NCI-H1092 treated with DMSO at 0.1 percent for 48 hours (cell line): ENCODE results near the gene TMEM235.
"Not testable (repeated sequence)": the region's sequence is repeated elsewhere in the genome, so short reads cannot be mapped to it uniquely, and the experiment has no call there.

Source experiments
- DNase-seq: peaks from one replicate; lab custom pipeline; 2025; lab: John Stamatoyannopoulos, UW

The TMEM235 gene

GRCh38 chr17:78238823-78239488 is 7.5 kb downstream of the TMEM235 start:
- DNase-seq = no peak

DNA sequence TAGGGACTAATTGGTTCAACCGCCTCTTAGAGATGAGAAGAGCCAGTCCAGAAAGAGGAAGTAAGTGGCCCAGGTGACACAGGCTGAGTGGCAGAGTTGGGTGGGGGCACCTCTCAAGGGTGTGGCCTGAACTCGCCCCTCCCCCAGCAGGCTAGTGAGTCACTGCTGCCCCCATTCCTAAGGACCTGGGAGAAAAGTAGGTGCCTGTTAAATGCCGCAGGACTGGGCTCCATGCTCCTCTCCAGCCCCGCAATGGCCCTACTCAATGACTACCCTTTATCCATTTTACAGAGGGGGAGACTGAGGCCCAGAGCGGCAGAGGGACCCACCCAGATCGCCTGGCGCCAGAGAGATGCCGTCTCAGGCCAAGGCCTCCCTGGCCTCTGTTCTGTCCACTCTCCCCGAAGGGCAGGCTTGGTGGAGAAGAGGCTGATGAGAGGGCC is 8.1 kb downstream of the TMEM235 start:
- no peak for DNase-seq

- no peak for DNase-seq
Measured at GRCh38 chr17:78240012-78240655, 8.7 kb downstream of the TMEM235 start.

- DNase-seq = no peak
Measured at GRCh38 chr17:78240839-78241238, 9.4 kb downstream of the TMEM235 start.

DNA sequence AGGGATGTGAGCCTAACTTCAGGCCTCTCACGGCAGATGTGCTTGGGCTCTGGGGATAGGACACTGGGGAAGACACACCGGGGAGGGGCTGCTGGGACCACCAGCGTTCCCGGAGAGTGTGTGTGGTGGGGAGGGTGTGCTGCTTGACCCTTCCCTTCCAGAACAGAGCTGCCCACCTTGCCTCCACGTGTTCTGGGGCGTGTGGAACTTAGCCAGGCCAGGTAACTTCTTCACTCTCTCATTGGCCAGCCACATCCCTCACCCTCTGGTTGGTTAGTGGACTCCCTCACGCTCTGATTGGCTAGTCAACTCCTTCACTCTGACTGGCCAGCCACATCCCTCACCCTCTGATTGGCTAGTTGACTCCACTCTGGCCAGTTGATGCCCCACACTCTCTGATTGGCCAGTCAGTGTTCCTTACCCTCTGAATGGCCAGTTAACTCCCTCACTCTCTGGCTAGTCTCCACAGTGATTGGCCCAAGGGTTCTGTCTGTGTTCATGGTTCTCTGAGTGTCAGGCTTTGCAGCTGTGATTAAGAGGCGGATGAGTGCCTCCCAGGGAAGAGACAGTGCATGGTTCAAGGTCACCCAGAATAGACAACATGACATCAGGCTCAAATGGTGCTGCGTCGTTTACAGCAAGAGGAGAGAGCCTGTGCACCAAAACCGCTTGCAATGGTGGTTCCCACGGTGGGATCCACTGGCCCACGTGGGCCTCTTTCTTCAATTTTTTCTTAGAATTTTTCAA is 10.0 kb downstream of the TMEM235 start:
- DNase-seq = no peak

- no peak for DNase-seq
Measured at GRCh38 chr17:78242024-78242742, 10.8 kb downstream of the TMEM235 start.

DNA sequence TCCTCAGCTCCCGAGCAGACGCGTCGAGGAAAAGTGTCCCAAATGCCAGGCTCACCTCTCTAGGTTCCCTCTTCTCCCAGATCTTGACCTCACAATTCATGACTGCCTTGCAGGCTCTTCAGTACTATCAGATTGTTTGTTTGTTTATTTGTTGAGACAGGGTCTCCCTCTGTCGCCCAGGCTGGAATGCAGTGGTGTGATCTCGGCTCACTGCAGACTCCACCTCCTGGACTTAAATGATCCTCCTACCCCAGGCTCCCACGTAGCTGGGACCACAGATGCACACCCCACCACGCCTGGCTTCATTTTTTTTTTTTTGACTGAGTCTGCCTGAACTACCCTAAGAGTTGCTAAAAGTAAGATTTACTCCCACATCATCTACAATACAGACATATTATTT is 15.9 kb downstream of the TMEM235 start:
- DNase-seq = no peak

DNA sequence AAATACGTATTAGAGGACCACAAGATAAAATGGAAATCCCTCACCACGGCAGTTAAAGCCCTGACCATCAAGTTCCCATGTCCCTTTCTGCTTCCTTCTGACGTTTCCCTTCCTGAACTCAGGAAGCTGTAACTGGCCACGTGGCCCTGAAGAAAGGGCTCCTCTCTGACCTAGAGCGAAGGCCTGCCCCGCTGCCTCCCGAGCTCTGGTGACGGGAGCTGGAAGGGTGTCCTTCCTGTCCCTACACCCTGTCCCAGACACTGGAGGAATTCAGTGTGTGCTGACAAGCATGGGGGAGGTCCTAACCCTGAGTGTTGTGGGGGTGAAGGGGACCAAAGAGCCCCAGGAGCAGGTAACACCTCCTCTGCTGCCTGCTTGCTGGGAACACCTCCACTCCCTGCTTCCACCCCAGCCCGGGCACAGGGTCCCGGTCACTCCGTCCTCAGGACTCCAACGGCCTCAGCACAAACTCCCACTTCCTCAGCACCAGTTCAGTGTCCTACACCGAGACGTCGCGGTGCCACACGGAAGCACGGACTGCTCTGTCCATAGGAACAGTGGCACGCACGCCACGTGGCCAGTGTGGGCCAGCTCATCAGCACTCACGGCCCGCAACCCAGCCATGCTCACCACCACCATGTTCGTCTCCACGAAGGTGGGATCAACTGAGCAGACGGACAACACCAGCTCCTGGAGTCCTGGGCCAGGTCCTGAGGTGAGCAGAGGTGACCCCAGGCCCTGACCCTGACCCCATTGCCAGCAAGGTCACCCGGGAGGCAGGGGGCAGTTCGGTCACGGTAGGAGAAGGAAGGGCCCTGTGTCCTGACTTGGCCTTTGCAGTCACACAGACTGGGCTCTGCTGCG is 16.9 kb downstream of the TMEM235 start:
- no peak for DNase-seq

GRCh38 chr17:78249074-78249817 is 17.8 kb downstream of the TMEM235 start:
- no peak for DNase-seq

DNA sequence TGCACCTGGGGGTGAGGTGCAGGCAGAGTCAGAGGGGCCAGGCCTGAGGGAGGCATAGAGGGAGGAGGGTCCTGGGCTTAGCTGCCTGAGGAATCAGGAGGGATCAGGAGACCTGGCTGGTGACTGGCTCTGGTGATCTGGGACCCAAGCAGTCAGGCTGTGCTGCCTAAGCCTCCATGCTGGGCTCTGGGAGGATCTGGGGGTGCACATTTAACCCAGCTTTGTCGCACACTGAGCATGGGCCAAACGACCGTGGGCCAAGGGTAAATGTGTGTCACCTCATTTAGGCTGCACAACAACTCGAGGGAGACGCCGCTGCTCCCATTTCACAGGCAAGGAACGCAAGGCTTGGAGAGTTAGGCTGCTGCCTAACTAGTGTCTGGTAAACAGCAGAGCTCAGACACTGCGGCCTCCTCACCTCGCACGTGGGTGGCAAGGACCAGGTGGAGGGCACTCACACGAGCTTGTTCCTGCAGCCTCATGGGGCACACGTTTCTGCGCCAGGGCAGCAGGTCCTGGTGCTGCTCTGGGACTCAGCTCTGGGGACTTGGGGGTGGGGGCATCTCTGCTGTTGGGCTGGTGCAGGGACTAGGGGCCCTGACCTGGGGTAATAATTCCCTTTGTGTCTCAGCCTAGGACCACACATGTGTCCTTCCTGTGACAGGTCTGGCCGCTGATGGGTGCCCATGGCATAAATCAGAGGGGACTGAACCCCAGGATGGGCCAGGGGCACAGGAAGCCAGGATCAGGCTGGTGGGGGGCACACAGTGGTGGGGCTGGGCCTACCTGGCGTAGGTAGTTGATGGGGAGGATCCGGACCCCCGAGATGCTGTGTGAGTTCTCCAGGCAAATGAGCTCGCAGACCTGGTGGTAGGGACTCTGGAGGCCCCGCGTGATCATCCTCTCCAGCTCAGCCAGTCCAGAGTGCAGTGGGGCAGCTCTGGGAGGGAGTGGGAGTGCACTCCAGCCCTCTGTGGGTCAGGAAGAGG is 18.7 kb downstream of the TMEM235 start:
- no peak for DNase-seq

GRCh38 chr17:78250891-78251772 is 19.7 kb downstream of the TMEM235 start:
- peak; percentile 80 for DNase-seq

DNA sequence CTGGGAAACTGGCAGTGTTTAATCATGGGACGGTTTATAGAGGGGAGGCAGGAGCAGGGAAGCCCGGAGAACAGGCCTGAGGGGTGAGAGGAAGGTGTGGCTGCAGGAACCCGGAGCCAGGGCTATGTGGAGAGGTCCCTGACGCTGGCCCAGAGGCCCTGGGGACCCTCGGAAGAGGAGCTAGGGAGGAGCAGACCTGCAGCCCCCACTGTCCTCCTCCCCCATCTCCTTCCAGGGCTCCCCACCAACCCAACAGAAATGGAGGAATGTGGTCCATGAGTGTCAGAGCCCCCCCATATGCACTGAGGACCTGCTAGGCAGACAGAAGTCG is 20.3 kb downstream of the TMEM235 start:
- DNase-seq = no peak

DNA sequence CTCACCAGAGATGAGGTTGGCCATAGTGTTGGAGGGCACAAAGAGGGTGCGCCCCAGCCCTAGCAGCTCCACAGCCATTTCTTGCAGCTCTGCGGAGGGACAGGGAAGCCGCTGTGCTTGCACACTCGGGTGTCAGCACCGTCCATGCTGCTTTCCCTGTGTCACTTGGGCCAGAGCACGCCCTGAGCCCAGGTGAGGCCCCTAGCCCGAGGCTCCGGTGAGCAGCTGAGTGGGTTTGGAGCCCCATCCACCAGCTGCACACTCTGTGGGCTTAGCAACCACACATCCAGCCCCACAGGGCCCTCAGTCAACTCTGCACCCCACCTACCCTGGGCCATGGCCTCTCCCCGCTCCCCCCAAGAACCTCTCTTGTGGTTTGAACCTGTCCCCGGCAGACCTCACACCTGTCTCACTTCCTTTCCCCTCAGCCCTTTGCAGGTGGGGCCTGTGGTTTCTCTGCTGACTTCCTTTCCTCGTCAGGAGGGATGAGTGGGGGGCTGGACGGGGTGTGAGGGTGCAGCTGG is 20.7 kb downstream of the TMEM235 start:
- DNase-seq = no peak

DNA sequence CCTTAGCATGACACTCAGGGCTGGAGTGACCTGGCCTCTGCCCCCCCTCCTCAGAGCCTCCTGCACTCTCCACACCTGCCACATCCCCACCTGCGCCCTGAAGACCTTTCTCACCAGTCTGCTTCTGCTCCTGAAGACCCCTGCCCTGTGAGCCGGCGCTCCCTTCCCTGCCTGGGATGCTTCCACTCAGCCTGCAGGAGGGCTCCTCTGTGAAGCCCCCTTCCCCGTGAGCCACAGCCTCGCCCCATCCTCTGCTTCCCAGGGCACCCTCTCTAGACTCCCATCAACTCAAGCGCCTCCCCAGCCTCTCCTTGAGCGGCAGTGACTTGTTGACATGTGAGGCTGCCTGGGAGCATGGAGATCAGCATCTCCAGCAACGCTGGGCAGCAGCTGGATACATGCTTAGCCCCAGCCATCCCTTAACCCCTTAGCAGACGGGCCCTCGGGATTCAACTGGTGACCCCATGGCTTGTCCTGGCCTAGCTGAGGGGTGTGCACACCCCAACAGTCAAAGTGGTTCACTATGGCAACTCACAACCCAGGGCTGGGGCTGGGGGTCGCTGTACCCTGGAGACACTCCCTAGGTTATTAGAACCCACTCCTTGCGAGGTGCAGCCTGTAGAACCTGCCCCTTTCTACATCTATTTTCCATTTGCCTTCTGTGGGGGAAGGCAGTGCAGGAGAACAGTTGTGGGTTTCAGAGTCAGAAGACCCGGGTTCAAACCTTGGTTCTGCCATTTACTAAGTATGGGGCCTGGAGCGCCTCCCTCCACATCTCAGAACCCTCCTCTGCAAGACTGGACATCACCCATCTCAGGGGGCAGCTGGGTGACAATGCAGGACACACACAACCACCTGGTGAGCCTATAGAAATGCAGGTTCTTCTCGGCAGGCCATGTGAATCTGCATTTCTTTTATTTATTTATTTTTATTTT is 21.5 kb downstream of the TMEM235 start:
- DNase-seq = no peak

DNA sequence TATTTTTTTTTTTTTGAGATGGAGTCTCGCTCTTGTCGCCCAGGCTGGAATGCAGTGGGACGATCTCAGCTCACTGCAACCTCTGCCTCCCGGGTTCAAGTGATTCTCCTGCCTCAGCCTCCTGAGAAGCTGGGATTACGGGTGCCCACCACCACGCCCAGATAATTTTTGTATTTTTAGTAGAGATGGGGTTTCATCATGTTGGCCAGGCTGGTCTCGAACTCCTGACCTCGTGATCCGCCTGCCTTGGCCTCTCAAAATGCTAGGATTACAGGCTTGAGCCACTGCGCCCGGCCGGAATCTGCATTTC is 22.2 kb downstream of the TMEM235 start:
- DNase-seq = not testable (repeated sequence)

DNA sequence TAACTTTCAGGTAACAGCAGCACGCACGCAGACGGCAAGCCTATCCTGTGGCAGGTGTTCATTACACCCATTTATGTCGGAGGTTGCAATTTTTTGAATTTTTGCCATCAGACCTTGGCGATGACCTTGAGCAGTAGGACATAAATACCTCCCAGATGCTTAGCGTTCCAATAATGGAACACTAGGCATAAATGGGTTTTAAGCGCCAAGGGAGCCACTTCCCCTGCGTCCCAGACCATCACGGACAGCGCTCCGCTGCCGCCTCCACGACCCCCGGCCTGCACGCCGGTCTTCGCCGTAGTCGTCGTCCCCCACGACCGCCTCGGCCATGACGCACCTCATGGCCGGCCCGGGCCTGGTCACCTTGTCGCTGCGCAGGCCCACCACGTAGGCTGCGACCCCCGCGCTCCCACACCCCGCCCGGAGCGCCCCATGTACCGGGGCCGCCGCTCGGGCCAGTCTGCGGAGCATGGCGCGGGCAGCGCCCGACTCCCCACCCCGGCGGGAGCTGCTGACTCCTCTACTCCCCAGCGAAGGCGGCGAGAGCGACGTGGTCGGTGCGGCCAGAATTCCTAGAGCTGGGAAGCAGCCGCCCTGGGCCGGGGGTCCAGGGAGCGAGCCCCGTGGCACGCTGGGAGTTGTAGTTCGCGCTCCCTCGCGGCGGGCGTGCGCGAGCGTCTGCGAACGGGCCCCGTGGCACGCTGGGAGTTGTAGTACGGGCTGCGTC is 22.7 kb downstream of the TMEM235 start:
- peak; percentile 83 for DNase-seq
